Measurements from ENCODE around the gene FAM120B.

The FAM120B gene

GRCh38 chr6:170268216-170269129, 38.1 kb upstream of the FAM120B start:
- Histone ChIP-seq H3K9ac (ENCODE audit: low read depth, low read length) (no peak overlapping the region), H3K4me1 (ENCODE audit: insufficient read depth, low read length) (0 out of 2 replicates have a peak, but pooled peaks cover 5% of the 10 kb centered on the region), H3K9me3 (ENCODE audit: control insufficient read depth, insufficient read depth, low read length) (no peaks in the 10 kb centered on the region), H3K36me3 (ENCODE audit: insufficient read depth, low read length) (no peaks in the 10 kb centered on the region)

DNA sequence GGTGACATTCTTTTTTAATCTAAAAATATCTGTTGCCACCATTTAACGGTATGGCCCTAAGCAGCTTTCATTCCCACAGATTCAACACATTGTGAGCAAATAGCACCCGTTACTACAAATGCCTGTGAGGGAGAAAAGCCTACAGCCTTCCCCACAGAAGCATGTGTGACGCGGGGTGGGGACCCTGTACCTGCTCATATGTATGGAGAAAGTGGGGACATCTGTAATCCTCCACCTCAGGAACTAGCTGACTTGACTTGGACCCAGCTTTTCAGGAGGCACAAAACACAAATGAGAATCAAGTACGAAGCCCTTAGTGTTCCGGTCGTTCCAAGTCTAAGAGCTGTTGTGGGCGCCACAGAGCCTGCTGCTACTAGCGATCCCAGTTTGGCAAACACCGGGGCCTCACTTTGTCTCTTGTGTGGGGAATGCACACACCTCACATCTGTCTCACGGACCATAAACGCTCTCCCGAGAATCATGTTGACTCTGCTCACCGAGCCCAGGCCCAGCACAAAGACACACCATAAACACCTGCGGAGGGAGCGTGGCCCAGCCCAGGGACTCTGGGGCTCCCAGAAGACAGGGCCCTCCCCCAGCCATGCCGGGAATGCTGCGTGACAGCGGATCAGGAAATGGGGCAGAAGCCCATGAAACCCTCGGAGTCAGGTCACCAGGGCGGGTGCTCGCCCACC, 37.3 kb upstream of the FAM120B start:
- Histone ChIP-seq H3K36me3 (ENCODE audit: insufficient read depth, low read length) (no peaks in the 10 kb centered on the region), H3K9me3 (ENCODE audit: control insufficient read depth, insufficient read depth, low read length) (no peaks in the 10 kb centered on the region), H3K9ac (ENCODE audit: low read depth, low read length) (no peak overlapping the region), H3K4me1 (ENCODE audit: insufficient read depth, low read length) (0 out of 2 replicates have a peak, but pooled peaks cover 5% of the 10 kb centered on the region)

DNA sequence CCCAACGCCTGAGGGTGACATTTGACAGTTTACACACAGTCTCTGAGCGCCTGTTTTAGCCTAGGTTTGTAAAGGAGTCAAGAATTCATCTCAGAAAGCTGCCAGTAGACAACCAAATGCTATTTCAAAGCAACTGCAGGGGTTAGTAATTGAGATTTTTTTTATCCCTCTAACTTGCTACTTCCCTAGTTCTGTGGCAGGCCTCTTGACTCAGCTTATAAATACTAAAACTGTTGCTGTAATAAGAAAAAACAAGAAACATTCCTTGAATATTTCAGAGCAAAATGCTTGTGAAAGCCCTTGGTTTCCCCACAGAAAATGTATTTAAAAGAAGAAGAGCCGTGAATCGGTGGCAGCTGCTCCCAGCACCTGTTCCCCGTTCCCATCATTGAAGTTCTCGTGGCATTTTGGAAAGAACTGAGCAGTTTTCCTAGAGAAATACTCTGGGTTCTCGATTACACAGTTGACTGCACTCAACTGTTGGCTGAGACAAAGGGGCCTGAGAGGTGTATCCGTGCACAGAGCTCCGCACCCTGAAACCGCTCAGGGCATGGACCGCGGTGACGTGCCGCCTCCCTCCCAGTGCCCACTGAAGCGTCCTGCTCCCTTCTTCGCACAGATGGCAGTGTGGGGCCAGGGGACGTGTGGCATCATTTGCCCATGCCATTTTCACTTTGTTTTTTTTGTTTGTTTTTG, 36.6 kb upstream of the FAM120B start:
- Histone ChIP-seq H3K4me1 (ENCODE audit: insufficient read depth, low read length) (0 out of 2 replicates have a peak, but pooled peaks cover 5% of the 10 kb centered on the region), H3K36me3 (ENCODE audit: insufficient read depth, low read length) (no peaks in the 10 kb centered on the region), H3K9me3 (ENCODE audit: control insufficient read depth, insufficient read depth, low read length) (no peaks in the 10 kb centered on the region), H3K9ac (ENCODE audit: low read depth, low read length) (no peak overlapping the region)

GRCh38 chr6:170270984-170271593, 35.5 kb upstream of the FAM120B start:
- Histone ChIP-seq H3K9me3 (ENCODE audit: control insufficient read depth, insufficient read depth, low read length) (no peaks in the 10 kb centered on the region), H3K4me1 (ENCODE audit: insufficient read depth, low read length) (0 out of 2 replicates have a peak, but pooled peaks cover 5% of the 10 kb centered on the region), H3K9ac (ENCODE audit: low read depth, low read length) (no peak overlapping the region), H3K36me3 (ENCODE audit: insufficient read depth, low read length) (no peaks in the 10 kb centered on the region)

DNA sequence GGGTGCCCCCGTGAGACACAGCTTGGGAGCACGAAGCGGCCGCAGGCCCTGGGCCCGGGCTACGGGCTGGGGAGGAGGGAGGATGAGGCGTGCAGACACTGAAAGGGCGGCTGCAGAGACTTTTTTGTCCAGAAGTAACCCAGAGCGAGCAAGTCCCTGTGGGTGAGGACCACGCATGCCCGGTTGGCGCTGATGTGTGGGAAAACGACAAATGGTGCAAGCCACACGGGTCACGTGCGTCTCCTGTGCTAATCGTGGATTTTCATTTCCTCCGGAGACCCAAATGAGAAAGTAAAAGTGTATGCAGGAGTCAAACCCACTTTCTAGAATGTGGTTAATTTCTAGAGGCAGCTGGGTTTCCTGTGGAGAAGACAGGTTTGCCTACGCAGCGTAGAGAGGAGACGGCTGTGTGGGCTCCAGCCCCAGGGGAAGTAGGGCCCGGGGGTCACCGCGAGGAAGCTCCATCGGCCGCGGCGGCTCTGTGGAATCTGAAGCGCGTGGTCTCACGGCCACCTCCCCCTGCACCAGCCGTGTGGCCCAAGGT, 34.7 kb upstream of the FAM120B start:
- Histone ChIP-seq H3K9ac (ENCODE audit: low read depth, low read length) (no peak overlapping the region), H3K4me1 (ENCODE audit: insufficient read depth, low read length) (0 out of 2 replicates have a peak, but pooled peaks cover 5% of the 10 kb centered on the region), H3K36me3 (ENCODE audit: insufficient read depth, low read length) (no peaks in the 10 kb centered on the region), H3K9me3 (ENCODE audit: control insufficient read depth, insufficient read depth, low read length) (no peaks in the 10 kb centered on the region)

DNA sequence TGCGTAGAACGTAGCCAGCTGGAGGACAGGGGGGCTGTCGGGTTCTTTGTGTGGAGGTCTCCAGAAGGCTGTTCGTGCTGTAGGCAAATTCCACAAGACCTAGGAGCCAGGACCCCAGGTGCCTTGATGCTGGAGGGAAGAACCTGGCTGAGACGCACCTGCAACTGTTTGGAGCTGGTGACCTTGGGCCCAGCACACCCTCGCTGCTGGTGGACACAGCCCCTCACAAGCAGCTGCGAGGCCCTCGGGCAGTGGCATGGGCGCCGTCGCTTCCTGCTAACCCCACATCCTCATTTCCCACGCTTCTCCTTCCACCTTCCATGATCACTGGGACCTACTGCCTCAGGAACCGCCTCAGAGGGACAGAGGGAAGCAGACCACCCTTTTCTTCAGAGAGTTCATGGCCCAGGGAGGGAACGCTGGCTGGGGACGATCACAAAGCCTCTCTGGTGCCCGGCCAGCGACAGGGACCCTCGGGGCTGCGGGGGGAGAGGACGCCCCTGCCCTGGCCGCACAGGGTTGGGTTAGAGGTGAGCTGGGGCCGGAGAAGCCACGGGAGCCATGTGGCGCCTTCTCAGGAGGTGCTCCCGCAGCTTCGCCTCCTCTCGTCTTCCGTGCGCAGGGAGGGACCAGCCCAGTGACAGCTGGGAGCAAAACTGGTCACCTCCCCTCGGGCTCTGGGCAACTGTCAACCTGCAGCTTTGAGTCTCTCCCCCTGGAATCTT, 34.1 kb upstream of the FAM120B start:
- Histone ChIP-seq H3K9ac (ENCODE audit: low read depth, low read length) (no peak overlapping the region), H3K9me3 (ENCODE audit: control insufficient read depth, insufficient read depth, low read length) (no peaks in the 10 kb centered on the region), H3K36me3 (ENCODE audit: insufficient read depth, low read length) (no peaks in the 10 kb centered on the region), H3K4me1 (ENCODE audit: insufficient read depth, low read length) (0 out of 2 replicates have a peak, but pooled peaks cover 5% of the 10 kb centered on the region)

- 0 out of 2 replicates have a peak, but pooled peaks cover 5% of the 10 kb centered on the region for H3K4me1 ChIP-seq (ENCODE audit: insufficient read depth, low read length)
- H3K9ac ChIP-seq (ENCODE audit: low read depth, low read length), result no peak overlapping the region
- no peaks in the 10 kb centered on the region for H3K9me3 ChIP-seq (ENCODE audit: control insufficient read depth, insufficient read depth, low read length)
- no peaks in the 10 kb centered on the region for H3K36me3 ChIP-seq (ENCODE audit: insufficient read depth, low read length)
Measured at GRCh38 chr6:170273191-170273590, 33.4 kb upstream of the FAM120B start.

DNA sequence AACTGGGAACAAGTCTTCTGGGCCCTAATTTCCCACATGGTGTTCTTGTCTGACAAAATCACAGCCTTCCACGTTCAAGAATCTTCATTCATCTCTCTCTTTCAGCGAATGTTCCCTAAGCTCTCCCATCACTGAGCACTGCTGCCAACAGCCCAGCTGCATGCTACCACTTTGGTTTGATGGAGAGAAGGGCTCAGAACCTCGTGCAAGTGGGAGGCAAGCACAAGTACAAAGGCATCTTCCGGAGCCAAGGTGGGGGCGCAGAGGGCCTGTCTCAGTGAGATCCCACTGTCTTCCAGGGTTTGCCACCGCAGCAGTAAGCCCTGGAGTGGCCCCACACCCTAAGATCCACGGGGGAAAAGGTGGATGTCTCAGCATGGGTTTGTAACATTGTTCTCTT, 32.9 kb upstream of the FAM120B start:
- H3K9ac ChIP-seq (ENCODE audit: low read depth, low read length), result no peak overlapping the region
- H3K36me3 ChIP-seq (ENCODE audit: insufficient read depth, low read length), result no peaks in the 10 kb centered on the region
- peaks cover 5% of the 10 kb centered on the region; the same call in 1 of the 2 replicates for H3K4me1 ChIP-seq (ENCODE audit: insufficient read depth, low read length)
- H3K9me3 ChIP-seq (ENCODE audit: control insufficient read depth, insufficient read depth, low read length), result no peaks in the 10 kb centered on the region

DNA sequence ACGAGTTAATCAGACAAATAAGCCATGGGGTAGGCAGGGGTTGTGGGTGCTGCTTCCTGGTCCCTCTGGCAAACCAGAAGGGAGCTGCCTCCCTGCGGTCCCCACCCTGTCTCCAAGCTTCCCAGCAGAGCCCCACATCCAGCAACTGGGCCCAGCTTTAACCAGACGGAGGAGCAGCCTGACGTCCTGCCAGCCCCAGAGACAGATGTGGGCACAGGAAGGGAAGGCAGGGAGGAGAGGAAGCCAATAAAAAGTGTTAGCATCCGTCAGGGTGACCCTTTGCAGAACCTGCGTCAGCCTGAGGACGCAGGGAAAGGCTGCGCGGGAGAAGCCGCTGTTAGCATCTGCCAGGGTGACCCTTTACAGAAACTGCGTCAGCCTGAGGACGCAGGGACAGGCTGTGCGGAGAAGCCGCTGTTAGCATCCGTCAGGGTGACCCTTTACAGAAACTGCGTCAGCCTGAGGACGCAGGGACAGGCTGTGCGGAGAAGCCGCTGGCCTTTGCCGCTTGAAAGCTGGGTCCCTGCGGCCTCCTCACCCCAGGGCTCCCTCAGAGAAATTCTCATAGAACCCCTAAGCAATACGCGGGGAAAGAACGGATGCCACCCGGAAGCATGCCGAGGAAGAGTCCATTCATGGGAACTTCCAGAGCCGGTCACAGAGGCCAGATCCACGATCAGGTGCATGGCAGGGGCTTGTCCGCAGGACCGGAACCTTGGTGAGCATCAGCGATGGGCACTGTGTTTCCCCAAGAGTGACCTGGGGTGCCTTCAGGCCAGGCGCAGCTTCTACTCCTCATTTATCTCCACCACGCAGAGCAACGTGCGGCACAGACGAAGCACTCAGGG, 31.6 kb upstream of the FAM120B start:
- Histone ChIP-seq H3K9me3 (ENCODE audit: control insufficient read depth, insufficient read depth, low read length) (no peaks in the 10 kb centered on the region), H3K36me3 (ENCODE audit: insufficient read depth, low read length) (no peaks in the 10 kb centered on the region), H3K9ac (ENCODE audit: low read depth, low read length) (no peak overlapping the region), H3K4me1 (ENCODE audit: insufficient read depth, low read length) (no peaks in the 10 kb centered on the region; the same call in 1 of the 2 replicates)

- Histone ChIP-seq H3K36me3 (ENCODE audit: insufficient read depth, low read length) (no peaks in the 10 kb centered on the region), H3K9ac (ENCODE audit: low read depth, low read length) (no peak overlapping the region), H3K4me1 (ENCODE audit: insufficient read depth, low read length) (no peaks in the 10 kb centered on the region; the same call in 1 of the 2 replicates), H3K9me3 (ENCODE audit: control insufficient read depth, insufficient read depth, low read length) (no peaks in the 10 kb centered on the region)
Measured at GRCh38 chr6:170276369-170277057, 30.0 kb upstream of the FAM120B start.

DNA sequence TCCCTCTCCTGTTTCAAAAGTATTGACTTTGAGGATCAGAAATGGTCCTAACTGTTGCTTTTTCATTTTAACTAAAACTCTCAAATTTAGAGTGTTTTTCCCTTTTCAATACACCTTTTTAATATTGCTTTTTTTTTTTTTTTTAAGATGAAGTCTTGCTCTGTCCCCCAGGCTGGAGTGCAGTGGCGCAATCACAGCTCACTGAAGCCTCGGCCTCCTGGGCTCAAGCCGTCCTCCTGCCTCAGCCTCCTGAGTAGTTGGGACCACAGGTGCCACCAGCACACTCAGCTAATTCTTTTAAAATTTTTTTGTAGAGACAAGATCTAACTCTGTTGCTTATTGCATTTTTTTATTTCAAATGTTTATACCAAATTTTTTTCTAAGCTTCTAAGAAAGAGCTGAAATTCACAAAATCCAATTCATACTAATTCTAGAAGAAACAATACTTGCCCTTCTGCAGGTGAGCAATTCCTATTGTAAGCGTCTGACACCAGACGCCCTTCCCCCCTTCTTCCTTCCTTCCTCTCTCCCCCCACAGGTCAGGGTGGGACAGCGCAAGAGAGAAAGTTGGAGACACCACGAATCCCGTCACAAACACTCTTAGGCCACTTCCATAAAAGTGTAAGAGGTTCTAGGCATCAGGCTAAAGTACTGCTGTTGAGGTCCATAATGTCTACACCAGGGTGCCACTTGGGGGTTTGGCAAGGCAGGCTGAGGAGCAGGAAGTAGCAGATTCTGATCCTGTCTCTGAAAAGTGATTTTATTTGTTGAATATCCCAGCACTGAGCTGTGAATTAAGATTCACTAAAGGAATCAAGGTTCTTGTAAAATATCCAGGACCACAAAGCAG, 28.4 kb upstream of the FAM120B start:
- Histone ChIP-seq H3K4me1 (ENCODE audit: insufficient read depth, low read length) (no peaks in the 10 kb centered on the region; the same call in 1 of the 2 replicates), H3K36me3 (ENCODE audit: insufficient read depth, low read length) (no peaks in the 10 kb centered on the region), H3K9ac (ENCODE audit: low read depth, low read length) (no peak overlapping the region), H3K9me3 (ENCODE audit: control insufficient read depth, insufficient read depth, low read length) (no peaks in the 10 kb centered on the region)
